Uterus (tissue), 2 donors: ENCODE data around the gene LRRC2.

ENCODE experiments used
- CTCF ChIP-seq, 4 experiments: fragments of 200-600 bp in 2 of 4; fragments of 450-650 bp in 2 of 4; sonication (generic) in 2 of 4; IDR thresholded peaks; one replicate each; pipeline ENCODE4 v1.5.1; 2016 to 2019; ENCODE audit warnings: antibody characterized with exemption in 4 of 4, mild to moderate bottlenecking in 2 of 4, moderate library complexity in 1 of 4
- POLR2A ChIP-seq, 2 donors: fragments of 450-650 bp; IDR thresholded peaks; one replicate each; pipeline ENCODE4 v1.6.1; 2016; ENCODE audit warnings: antibody characterized with exemption in 2 of 2, mild to moderate bottlenecking in 1 of 2, moderate library complexity in 1 of 2

GRCh38 chr3:46549989-46550388 is 16.1 kb downstream of the LRRC2 start:
- TF ChIP-seq CTCF (IDR thresholded peaks at IDR 0.05) (no peak), POLR2A (IDR thresholded peaks at IDR 0.05) (no peak)
